Ammon's horn (tissue), 1 donor: ENCODE measurements around the gene ZBTB8B.
"Not testable (repeated sequence)": the region's sequence is repeated elsewhere in the genome, so short reads cannot be mapped to it uniquely, and the experiment has no call there.

Experiments used
- DNase-seq: peaks from one replicate; pipeline ENCODE4 v3.0.0-alpha.2; 2016; ENCODE audit warnings: low spot score

Gene ZBTB8B

GRCh38 chr1:32470431-32470830 lies 5.6 kb downstream of the ZBTB8B start:
- DNase-seq, result peak; percentile 47

GRCh38 chr1:32470991-32471694 lies 6.3 kb downstream of the ZBTB8B start:
- peak; percentile 14 for DNase-seq

GRCh38 chr1:32471695-32472362 lies 7.0 kb downstream of the ZBTB8B start:
- DNase-seq, result no peak

- DNase-seq, result not testable (repeated sequence)
Observed at GRCh38 chr1:32472966-32473365, 8.1 kb downstream of the ZBTB8B start.

GRCh38 chr1:32474954-32475353 lies 10.1 kb downstream of the ZBTB8B start:
- DNase-seq, result no peak

- no peak for DNase-seq
Observed at GRCh38 chr1:32480003-32480402, 15.1 kb downstream of the ZBTB8B start.

- DNase-seq, result no peak
Observed at GRCh38 chr1:32480761-32481160, 15.9 kb downstream of the ZBTB8B start.

GRCh38 chr1:32481788-32482187 lies 16.9 kb downstream of the ZBTB8B start:
- DNase-seq, result not testable (repeated sequence)

- no peak for DNase-seq
Observed at GRCh38 chr1:32485554-32486255, 20.8 kb downstream of the ZBTB8B start.

- DNase-seq, result no peak
Observed at GRCh38 chr1:32486463-32487113, 21.7 kb downstream of the ZBTB8B start.

- no peak for DNase-seq
Observed at GRCh38 chr1:32487182-32487581, 22.3 kb downstream of the ZBTB8B start.

GRCh38 chr1:32489774-32490454 lies 25.0 kb downstream of the ZBTB8B start:
- no peak for DNase-seq

- no peak for DNase-seq
Observed at GRCh38 chr1:32491386-32491785, 26.5 kb downstream of the ZBTB8B start.

- no peak for DNase-seq
Observed at GRCh38 chr1:32494196-32494595, 29.3 kb downstream of the ZBTB8B start.

GRCh38 chr1:32494711-32495337 lies 30.0 kb downstream of the ZBTB8B start:
- DNase-seq, result no peak

GRCh38 chr1:32496127-32496526 lies 31.3 kb downstream of the ZBTB8B start:
- no peak for DNase-seq

- no peak for DNase-seq
Observed at GRCh38 chr1:32498751-32499150, 33.9 kb downstream of the ZBTB8B start.

GRCh38 chr1:32500387-32501209 lies 35.7 kb downstream of the ZBTB8B start:
- peak; percentile 60 for DNase-seq

GRCh38 chr1:32501865-32502264 lies 37.0 kb downstream of the ZBTB8B start:
- no peak for DNase-seq

- DNase-seq, result no peak
Observed at GRCh38 chr1:32503153-32503552, 38.3 kb downstream of the ZBTB8B start.

GRCh38 chr1:32507021-32507420 lies 42.1 kb downstream of the ZBTB8B start:
- DNase-seq, result no peak
